Measurements from ENCODE around the gene ZNF740. TPM values are rescaled to one million over a fixed set of nuclear protein-coding genes. Genes with fewer than 3 reads are reported as not detected.
A peak's percentile ranks its signal among the peaks of the same experiment; 100 is the strongest.
"Not testable (repeated sequence)": the region's sequence is repeated elsewhere in the genome, so short reads cannot be mapped to it uniquely, and the experiment has no call there.

The ZNF740 gene
- total RNA-seq, 1 experiment from 2014 or later = 41.2 TPM

GRCh38 chr12:53178803-53179202, 1.7 kb upstream of the ZNF740 start:
- peaks cover 26 to 30% of the 10 kb centered on the region in 2 experiments for H3K4me1 Mint-ChIP-seq
- H3T11ph ChIP-seq (ENCODE audit: low read length); H2BK20ac ChIP-seq (ENCODE audit: low read depth, low read length, poor library complexity, severe bottlenecking); H3K4me3 Mint-ChIP-seq; H2AFZ ChIP-seq (ENCODE audit: low read length); H3K9ac ChIP-seq (ENCODE audit: extremely low read depth, insufficient read length, low read length); H2BK5ac ChIP-seq (ENCODE audit: insufficient read length, low read length); H3K4me1 ChIP-seq (ENCODE audit: insufficient read depth, low read length); H3K23ac ChIP-seq (ENCODE audit: insufficient read length, low read depth, low read length); H4K5ac ChIP-seq (ENCODE audit: insufficient read length, low read depth, low read length); H4K91ac ChIP-seq (ENCODE audit: insufficient read length, low read depth, low read length); H3K9me3 ChIP-seq (ENCODE audit: control insufficient read depth, low read depth, low read length); H3K79me2 ChIP-seq (ENCODE audit: insufficient read depth, low read length); H3K27me3 ChIP-seq (ENCODE audit: insufficient read depth, low read length); H2BK12ac ChIP-seq (ENCODE audit: insufficient read length, low read depth, low read length); DNase-seq; H3K9me3 Mint-ChIP-seq; H2BK120ac ChIP-seq (ENCODE audit: low read depth, low read length, poor library complexity, severe bottlenecking); H2AK5ac ChIP-seq (ENCODE audit: insufficient read length, low read length); H4K8ac ChIP-seq (replicated peaks; ENCODE audit: insufficient read length, low read depth, low read length); H3K79me1 ChIP-seq (ENCODE audit: insufficient read depth, low read depth, low read length, poor library complexity, severe bottlenecking); H3K27ac ChIP-seq (ENCODE audit: insufficient read length, low read depth, low read length); H3K56ac ChIP-seq (ENCODE audit: insufficient read length, low read depth, low read length); H4K20me1 ChIP-seq (ENCODE audit: control insufficient read depth, insufficient read depth, insufficient read length); H3K14ac ChIP-seq (ENCODE audit: insufficient read depth, low read length); H3K4ac ChIP-seq (ENCODE audit: low read depth, low read length); H2BK15ac ChIP-seq (ENCODE audit: low read depth, low read length); H3K4me2 ChIP-seq (ENCODE audit: insufficient read depth, insufficient read length, low read length); H3K18ac ChIP-seq (ENCODE audit: insufficient read length, low read depth, low read length): not testable (repeated sequence)
- peak overlapping the region in 1 of 3 experiments; percentile 74; a peak in 1 of 7 replicates for H3K27ac Mint-ChIP-seq
- H3K23me2 ChIP-seq (ENCODE audit: insufficient read length, low read depth, low read length, poor library complexity, severe bottlenecking) = peaks cover 13% of the 10 kb centered on the region
- peaks cover 72% of the 10 kb centered on the region for H3K27me3 Mint-ChIP-seq (ENCODE audit: low read depth)
- WGBS (ENCODE audit: extremely low coverage, insufficient read length, low lambda C conversion rate) = no CpG with 5 or more reads among the region's 14 CpGs
- H3K36me3 Mint-ChIP-seq (ENCODE audit: insufficient read depth in 1 of 3, low read depth in 3 of 3) = peaks cover 13 to 23% (median 18%) of the 10 kb centered on the region in 3 experiments; a peak in 6 of 7 replicates
